ENCODE measurements around the gene PAAF1. TPM values are rescaled to one million over a fixed set of nuclear protein-coding genes. Genes with fewer than 3 reads are reported as not detected.

PAAF1 gene
- polyA plus RNA-seq, 1 donor from 2014 or later = 16.8 TPM

- Mint-ChIP-seq H3K4me3 (no peak overlapping the region), H3K27me3 (no peaks in the 10 kb centered on the region), H3K9me3 (no peaks in the 10 kb centered on the region), H3K27ac (no peak overlapping the region), H3K36me3 (peaks cover 4% of the 10 kb centered on the region), H3K4me1 (peaks cover 0 to 1% (median 0%) of the 10 kb centered on the region in 3 donors)
Observed at GRCh38 chr11:73946798-73947458, 70.1 kb downstream of the PAAF1 start.

- no peaks in the 10 kb centered on the region for H3K27me3 Mint-ChIP-seq
- H3K36me3 Mint-ChIP-seq = peaks cover 4% of the 10 kb centered on the region
- no peak overlapping the region for H3K27ac Mint-ChIP-seq
- no peak overlapping the region for H3K4me3 Mint-ChIP-seq
- H3K4me1 Mint-ChIP-seq = peaks cover 0 to 2% (median 0%) of the 10 kb centered on the region in 3 donors
- no peaks in the 10 kb centered on the region for H3K9me3 Mint-ChIP-seq
Observed at GRCh38 chr11:73949246-73949645, 72.4 kb downstream of the PAAF1 start.

- peaks cover 0 to 2% (median 0%) of the 10 kb centered on the region in 3 donors for H3K4me1 Mint-ChIP-seq
- peaks cover 4% of the 10 kb centered on the region for H3K36me3 Mint-ChIP-seq
- peaks cover 1% of the 10 kb centered on the region for H3K27me3 Mint-ChIP-seq
- H3K27ac Mint-ChIP-seq = peak overlapping the region in 1 of 3 donors; percentile 57
- H3K9me3 Mint-ChIP-seq = no peaks in the 10 kb centered on the region
- no peak overlapping the region for H3K4me3 Mint-ChIP-seq
Observed at GRCh38 chr11:73949912-73950311, 73.1 kb downstream of the PAAF1 start.

- peak within 1 kb of the TSS in 2 of 3 donors; percentile 10 to 57 for H3K27ac Mint-ChIP-seq
Observed at GRCh38 chr11:73950869-73951710, 74.3 kb downstream of the PAAF1 start, which contains the start of gene DNAJB13. DNAJB13 (plus strand) TSS chr11:73951026; CDS start chr11:73951070, 44 bp downstream.

GRCh38 chr11:73951797-73952196, 75.0 kb downstream of the PAAF1 start:
- Mint-ChIP-seq H3K27ac (no peak overlapping the region), H3K27me3 (peaks cover 8% of the 10 kb centered on the region), H3K9me3 (no peaks in the 10 kb centered on the region), H3K4me3 (no peak overlapping the region), H3K4me1 (peaks cover 0 to 2% (median 0%) of the 10 kb centered on the region in 3 donors), H3K36me3 (peaks cover 4% of the 10 kb centered on the region)

More at GRCh38 chr11:73950869-73951710, 74.3 kb downstream of the PAAF1 start, which contains the start of gene DNAJB13:
- Mint-ChIP-seq H3K4me3 (peak within 1 kb of the TSS in 1 of 4 donors; percentile 5), H3K27me3 (peaks cover 4% of the 10 kb centered on the region), H3K4me1 (peaks cover 0 to 2% (median 0%) of the 10 kb centered on the region in 3 donors), H3K36me3 (peaks cover 4% of the 10 kb centered on the region), H3K9me3 (no peaks in the 10 kb centered on the region)

GRCh38 chr11:73956876-73957653, 80.3 kb downstream of the PAAF1 start:
- H3K4me3 Mint-ChIP-seq = peak overlapping the region in 2 of 4 donors; percentile 59 to 86
- no peaks in the 10 kb centered on the region for H3K36me3 Mint-ChIP-seq
- peaks cover 12% of the 10 kb centered on the region for H3K27me3 Mint-ChIP-seq
- H3K27ac Mint-ChIP-seq = no peak overlapping the region
- H3K4me1 Mint-ChIP-seq = peaks cover 1 to 5% (median 1%) of the 10 kb centered on the region in 3 donors
- no peaks in the 10 kb centered on the region for H3K9me3 Mint-ChIP-seq

- H3K36me3 Mint-ChIP-seq = no peaks in the 10 kb centered on the region
- H3K4me1 Mint-ChIP-seq = peaks cover 1 to 5% (median 2%) of the 10 kb centered on the region in 3 donors
- no peaks in the 10 kb centered on the region for H3K9me3 Mint-ChIP-seq
- H3K27me3 Mint-ChIP-seq = peaks cover 12% of the 10 kb centered on the region
- no peak overlapping the region for H3K27ac Mint-ChIP-seq
- H3K4me3 Mint-ChIP-seq = peak overlapping the region in 3 of 4 donors; percentile 12 to 86 (median 59)
Observed at GRCh38 chr11:73957654-73958361, 81.0 kb downstream of the PAAF1 start.

- Mint-ChIP-seq H3K4me1 (peaks cover 1 to 5% (median 2%) of the 10 kb centered on the region in 3 donors), H3K36me3 (no peaks in the 10 kb centered on the region), H3K9me3 (no peaks in the 10 kb centered on the region), H3K27me3 (peaks cover 12% of the 10 kb centered on the region), H3K4me3 (no peak overlapping the region), H3K27ac (peak overlapping the region in 2 of 3 donors; percentile 39 to 44)
Observed at GRCh38 chr11:73958521-73959141, 81.8 kb downstream of the PAAF1 start.

- peaks cover 3 to 5% (median 3%) of the 10 kb centered on the region in 3 donors for H3K4me1 Mint-ChIP-seq
- H3K9me3 Mint-ChIP-seq = no peaks in the 10 kb centered on the region
- H3K27me3 Mint-ChIP-seq = peaks cover 6% of the 10 kb centered on the region
- no peak overlapping the region for H3K27ac Mint-ChIP-seq
- no peak overlapping the region for H3K4me3 Mint-ChIP-seq
- H3K36me3 Mint-ChIP-seq = no peaks in the 10 kb centered on the region
Observed at GRCh38 chr11:73961321-73961720, 84.5 kb downstream of the PAAF1 start.

- Mint-ChIP-seq H3K9me3 (no peaks in the 10 kb centered on the region), H3K27me3 (peaks cover 4% of the 10 kb centered on the region), H3K36me3 (no peaks in the 10 kb centered on the region), H3K4me3 (no peak overlapping the region), H3K4me1 (peaks cover 3 to 5% (median 3%) of the 10 kb centered on the region in 3 donors), H3K27ac (no peak overlapping the region)
Observed at GRCh38 chr11:73962101-73962705, 85.4 kb downstream of the PAAF1 start.

GRCh38 chr11:73963861-73964260, 87.1 kb downstream of the PAAF1 start:
- H3K27ac Mint-ChIP-seq = peak overlapping the region in 1 of 3 donors; percentile 0
- H3K4me3 Mint-ChIP-seq = no peak overlapping the region
- H3K27me3 Mint-ChIP-seq = no peaks in the 10 kb centered on the region
- H3K4me1 Mint-ChIP-seq = peaks cover 4 to 6% (median 6%) of the 10 kb centered on the region in 3 donors
- no peaks in the 10 kb centered on the region for H3K9me3 Mint-ChIP-seq
- no peaks in the 10 kb centered on the region for H3K36me3 Mint-ChIP-seq

GRCh38 chr11:73965076-73965763, 88.4 kb downstream of the PAAF1 start:
- H3K4me1 Mint-ChIP-seq = peaks cover 10 to 18% (median 12%) of the 10 kb centered on the region in 3 donors
- no peaks in the 10 kb centered on the region for H3K27me3 Mint-ChIP-seq
- no peaks in the 10 kb centered on the region for H3K9me3 Mint-ChIP-seq
- peak overlapping the region in 1 of 3 donors; percentile 18 for H3K27ac Mint-ChIP-seq
- peak overlapping the region in 1 of 4 donors; percentile 39 for H3K4me3 Mint-ChIP-seq
- no peaks in the 10 kb centered on the region for H3K36me3 Mint-ChIP-seq

- peak overlapping the region in 1 of 3 donors; percentile 39 for H3K27ac Mint-ChIP-seq
- no peak overlapping the region for H3K4me3 Mint-ChIP-seq
- H3K36me3 Mint-ChIP-seq = no peaks in the 10 kb centered on the region
- no peaks in the 10 kb centered on the region for H3K27me3 Mint-ChIP-seq
- H3K4me1 Mint-ChIP-seq = peaks cover 15 to 21% (median 17%) of the 10 kb centered on the region in 3 donors
- no peaks in the 10 kb centered on the region for H3K9me3 Mint-ChIP-seq
Observed at GRCh38 chr11:73965764-73966121, 88.9 kb downstream of the PAAF1 start.
